GM23338 (cell line): ENCODE data around the gene ROR1. TPM values are rescaled to one million over a fixed set of nuclear protein-coding genes. Genes with fewer than 3 reads are reported as not detected.

Experiments used
- ATAC-seq: fragments of 200-7000 bp; cut with Tn5 transposase; 3 replicates; pipeline ENCODE4 v1.9.1; 2020
- DNase-seq: peaks from one replicate; pipeline ENCODE4 v3.0.0-alpha.2; 2015; ENCODE audit warnings: low spot score
- H2AFZ ChIP-seq: fragments of 200-600 bp; sonication (generic); 2 replicates; pipeline ENCODE4 v1.8.0; 2016; ENCODE audit warnings: antibody characterized with exemption, mild to moderate bottlenecking, moderate library complexity
- H3F3A ChIP-seq: fragments of 200-600 bp; sonication (generic); replicated peaks from 2 replicates; pipeline ENCODE4 v1.8.0; 2017; ENCODE audit warnings: antibody characterized with exemption, mixed run types, low read depth
- H3K27ac ChIP-seq: fragments of 200-600 bp; sonication (generic); 2 replicates; pipeline ENCODE4 v1.6.1; 2016; ENCODE audit warnings: low read depth
- H3K27me3 ChIP-seq: fragments of 200-600 bp; sonication (generic); 2 replicates; pipeline ENCODE4 v1.8.0; 2016; ENCODE audit warnings: mild to moderate bottlenecking, mixed run types, moderate library complexity; ENCODE audit not compliant: insufficient read depth
- H3K36me3 ChIP-seq: fragments of 200-600 bp; sonication (generic); 2 replicates; pipeline ENCODE4 v1.8.0; 2016; ENCODE audit warnings: mild to moderate bottlenecking; ENCODE audit not compliant: insufficient read depth
- H3K4me1 ChIP-seq: fragments of 200-600 bp; sonication (generic); 2 replicates; pipeline ENCODE4 v1.8.0; 2016; ENCODE audit warnings: mild to moderate bottlenecking, moderate library complexity; ENCODE audit not compliant: insufficient read depth
- H3K4me2 ChIP-seq: fragments of 200-600 bp; sonication (generic); 2 replicates; pipeline ENCODE4 v1.7.1; 2017; ENCODE audit warnings: mixed run types
- H3K4me3 ChIP-seq: fragments of 200-600 bp; sonication (generic); 2 replicates; pipeline ENCODE4 v1.6.1; 2016; ENCODE audit warnings: mixed run types
- H3K79me2 ChIP-seq: fragments of 200-600 bp; sonication (generic); replicated peaks from 2 replicates; pipeline ENCODE4 v1.8.0; 2017; ENCODE audit warnings: mild to moderate bottlenecking; ENCODE audit not compliant: insufficient read depth
- H3K9me2 ChIP-seq: fragments of 200-600 bp; sonication (generic); 2 replicates; pipeline ENCODE4 v1.8.0; 2017; ENCODE audit not compliant: insufficient read depth
- H4K20me1 ChIP-seq: fragments of 200-600 bp; sonication (generic); replicated peaks from 2 replicates; pipeline ENCODE4 v1.8.0; 2017; ENCODE audit warnings: mild to moderate bottlenecking; ENCODE audit not compliant: insufficient read depth
- H3K27ac Mint-ChIP-seq: 2 replicates; pipeline ENCODE4 v1.8.0; 2020; ENCODE audit warnings: inconsistent platforms, mild to moderate bottlenecking, moderate library complexity, mixed read lengths
- H3K27me3 Mint-ChIP-seq: 3 replicates; pipeline ENCODE4 v1.8.0; 2022; ENCODE audit warnings: low read depth, mild to moderate bottlenecking, moderate library complexity, mixed read lengths, inconsistent platforms; ENCODE audit not compliant: insufficient read depth, poor library complexity
- H3K36me3 Mint-ChIP-seq: 3 replicates; pipeline ENCODE4 v1.8.0; 2021; ENCODE audit warnings: low read depth, mild to moderate bottlenecking, inconsistent platforms, moderate library complexity, mixed read lengths
- H3K4me1 Mint-ChIP-seq: 3 replicates; pipeline ENCODE4 v1.8.0; 2020; ENCODE audit warnings: mild to moderate bottlenecking, inconsistent platforms, mixed read lengths
- H3K4me3 Mint-ChIP-seq: 3 replicates; pipeline ENCODE4 v1.8.0; 2021; ENCODE audit warnings: moderate library complexity, mild to moderate bottlenecking, inconsistent platforms, mixed read lengths
- H3K9me3 Mint-ChIP-seq: 3 replicates; pipeline ENCODE4 v1.8.0; 2020; ENCODE audit warnings: moderate library complexity, mild to moderate bottlenecking, inconsistent platforms, mixed read lengths
- CREB1 ChIP-seq: fragments of 250-450 bp; sonication (Bioruptor Pico); IDR thresholded peaks from 2 replicates; pipeline ENCODE4 v1.5.0; 2020; ENCODE audit warnings: low read depth, mild to moderate bottlenecking, moderate library complexity
- EZH2 ChIP-seq: fragments of 200-600 bp; sonication (generic); IDR thresholded peaks from one replicate; pipeline ENCODE4 v1.8.0; 2017; ENCODE audit warnings: antibody characterized with exemption, mild to moderate bottlenecking, low read depth; ENCODE audit not compliant: unreplicated experiment
- EZH2phosphoT487 ChIP-seq: fragments of 200-600 bp; sonication (generic); IDR thresholded peaks from one replicate; pipeline ENCODE4 v1.8.1; 2018; ENCODE audit warnings: antibody characterized with exemption; ENCODE audit not compliant: unreplicated experiment
- JUNB ChIP-seq: IDR thresholded peaks from one replicate; pipeline ENCODE4 v1.6.1; 2016; ENCODE audit warnings: antibody characterized with exemption; ENCODE audit not compliant: unreplicated experiment
- NANOG ChIP-seq: IDR thresholded peaks from 2 replicates; pipeline ENCODE4 v1.6.1; 2016; ENCODE audit warnings: antibody characterized with exemption, borderline replicate concordance
- POLR2AphosphoS5 ChIP-seq: IDR thresholded peaks from 2 replicates; pipeline ENCODE4 v1.6.1; 2016; ENCODE audit warnings: antibody characterized with exemption, low read depth
- STAT1 ChIP-seq: IDR thresholded peaks from one replicate; pipeline ENCODE4 v1.6.1; 2016; ENCODE audit warnings: antibody characterized with exemption; ENCODE audit not compliant: unreplicated experiment
- ZNF114 ChIP-seq: fragments of 250-450 bp; sonication (Bioruptor Pico); IDR thresholded peaks from 2 replicates; pipeline ENCODE4 v1.5.0; 2020; ENCODE audit warnings: mild to moderate bottlenecking, moderate library complexity
- ZNF331 ChIP-seq: fragments of 250-450 bp; sonication (Bioruptor Pico); IDR thresholded peaks from 2 replicates; pipeline ENCODE4 v1.5.0; 2020; ENCODE audit warnings: low read depth, mild to moderate bottlenecking, moderate library complexity
- polyA plus RNA-seq: library from polyadenylated mRNA; unstranded; fragments of >200 nt; fragmentation: Nextera tagmentation; extraction: Ambion mirVana; gene quantifications from 2 replicates; pipeline ENCODE4 v1.2.1, GENCODE V29; 2016
- total RNA-seq: library from RNA; depleted of rRNA; stranded (reverse); fragments of >200 nt; shearing (Covaris generic); gene quantifications from 2 replicates; pipeline ENCODE4 v1.2.3, GENCODE V29; 2014
- TF ChIP-seq, protein P1 (sequence below): IDR thresholded peaks from 2 replicates; pipeline ENCODE4 v1.6.1; 2016; ENCODE audit warnings: antibody characterized with exemption
- TF ChIP-seq, protein P2 (sequence below): IDR thresholded peaks from one replicate; pipeline ENCODE4 v1.6.1; 2018; ENCODE audit warnings: antibody characterized with exemption; ENCODE audit not compliant: unreplicated experiment
- TF ChIP-seq, protein P3 (sequence below): fragments of 250-450 bp; sonication (Bioruptor Pico); IDR thresholded peaks from 2 replicates; pipeline ENCODE4 v1.5.0; 2020; ENCODE audit warnings: mild to moderate bottlenecking, moderate library complexity
- TF ChIP-seq, protein P4 (sequence below), 2 experiments: fragments of 200-600 bp in 1 of 2; sonication (generic) in 1 of 2; conservative IDR thresholded peaks; 2 replicates each; pipeline versions ENCODE4 v1.5.1 to v1.6.1; 2016 to 2017; ENCODE audit warnings: antibody characterized with exemption in 2 of 2, low read depth in 2 of 2, mild to moderate bottlenecking in 2 of 2, moderate library complexity in 1 of 2

Gene ROR1
- total and polyA plus RNA-seq, 2 experiments from 2014 or later = 59.7 to 96.0 TPM

DNA sequence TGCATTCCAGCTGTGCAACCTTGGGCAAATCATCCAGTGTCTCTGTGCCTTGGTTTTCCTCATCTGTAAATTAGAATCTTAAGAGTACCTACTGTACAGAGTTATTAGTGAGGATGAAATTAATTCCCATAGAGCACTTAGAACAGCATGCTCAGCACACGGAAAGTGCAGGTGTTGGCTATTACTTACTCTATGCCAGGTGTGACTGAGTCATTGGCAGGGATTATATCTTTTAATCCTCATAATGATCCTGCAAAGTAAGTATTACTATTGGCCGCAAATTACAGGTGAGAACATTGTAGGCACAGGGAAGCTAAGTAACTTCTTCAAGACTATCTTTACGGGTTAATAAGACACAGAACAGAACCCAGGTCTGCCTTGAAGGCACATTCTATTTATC, 423.3 kb downstream of the ROR1 start:
- Histone ChIP-seq H3K79me2 (no peaks in the 10 kb centered on the region), H3K4me1 (no peaks in the 10 kb centered on the region), H3K9me2 (0 out of 2 replicates have a peak, but pooled peaks cover 5% of the 10 kb centered on the region), H3F3A (no peaks in the 10 kb centered on the region), H3K36me3 (no peaks in the 10 kb centered on the region), H3K27ac (no peak overlapping the region), H4K20me1 (no peaks in the 10 kb centered on the region), H3K27me3 (no peaks in the 10 kb centered on the region), H3K4me2 (no peak overlapping the region), H2AFZ (no peak overlapping the region), H3K4me3 (no peak overlapping the region)
- no peak for TF ChIP-seq NANOG
- no peak for TF ChIP-seq EZH2phosphoT487
- TF ChIP-seq ZNF331 = no peak
- no peak for TF ChIP-seq STAT1
- TF ChIP-seq EZH2 = no peak
- TF ChIP-seq, protein P1, sequence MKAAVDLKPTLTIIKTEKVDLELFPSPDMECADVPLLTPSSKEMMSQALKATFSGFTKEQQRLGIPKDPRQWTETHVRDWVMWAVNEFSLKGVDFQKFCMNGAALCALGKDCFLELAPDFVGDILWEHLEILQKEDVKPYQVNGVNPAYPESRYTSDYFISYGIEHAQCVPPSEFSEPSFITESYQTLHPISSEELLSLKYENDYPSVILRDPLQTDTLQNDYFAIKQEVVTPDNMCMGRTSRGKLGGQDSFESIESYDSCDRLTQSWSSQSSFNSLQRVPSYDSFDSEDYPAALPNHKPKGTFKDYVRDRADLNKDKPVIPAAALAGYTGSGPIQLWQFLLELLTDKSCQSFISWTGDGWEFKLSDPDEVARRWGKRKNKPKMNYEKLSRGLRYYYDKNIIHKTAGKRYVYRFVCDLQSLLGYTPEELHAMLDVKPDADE = no peak
- TF ChIP-seq, protein P2, sequence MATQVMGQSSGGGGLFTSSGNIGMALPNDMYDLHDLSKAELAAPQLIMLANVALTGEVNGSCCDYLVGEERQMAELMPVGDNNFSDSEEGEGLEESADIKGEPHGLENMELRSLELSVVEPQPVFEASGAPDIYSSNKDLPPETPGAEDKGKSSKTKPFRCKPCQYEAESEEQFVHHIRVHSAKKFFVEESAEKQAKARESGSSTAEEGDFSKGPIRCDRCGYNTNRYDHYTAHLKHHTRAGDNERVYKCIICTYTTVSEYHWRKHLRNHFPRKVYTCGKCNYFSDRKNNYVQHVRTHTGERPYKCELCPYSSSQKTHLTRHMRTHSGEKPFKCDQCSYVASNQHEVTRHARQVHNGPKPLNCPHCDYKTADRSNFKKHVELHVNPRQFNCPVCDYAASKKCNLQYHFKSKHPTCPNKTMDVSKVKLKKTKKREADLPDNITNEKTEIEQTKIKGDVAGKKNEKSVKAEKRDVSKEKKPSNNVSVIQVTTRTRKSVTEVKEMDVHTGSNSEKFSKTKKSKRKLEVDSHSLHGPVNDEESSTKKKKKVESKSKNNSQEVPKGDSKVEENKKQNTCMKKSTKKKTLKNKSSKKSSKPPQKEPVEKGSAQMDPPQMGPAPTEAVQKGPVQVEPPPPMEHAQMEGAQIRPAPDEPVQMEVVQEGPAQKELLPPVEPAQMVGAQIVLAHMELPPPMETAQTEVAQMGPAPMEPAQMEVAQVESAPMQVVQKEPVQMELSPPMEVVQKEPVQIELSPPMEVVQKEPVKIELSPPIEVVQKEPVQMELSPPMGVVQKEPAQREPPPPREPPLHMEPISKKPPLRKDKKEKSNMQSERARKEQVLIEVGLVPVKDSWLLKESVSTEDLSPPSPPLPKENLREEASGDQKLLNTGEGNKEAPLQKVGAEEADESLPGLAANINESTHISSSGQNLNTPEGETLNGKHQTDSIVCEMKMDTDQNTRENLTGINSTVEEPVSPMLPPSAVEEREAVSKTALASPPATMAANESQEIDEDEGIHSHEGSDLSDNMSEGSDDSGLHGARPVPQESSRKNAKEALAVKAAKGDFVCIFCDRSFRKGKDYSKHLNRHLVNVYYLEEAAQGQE = no peak
- no peak for TF ChIP-seq CREB1 (CRISPR knock-in tag)
- TF ChIP-seq JUNB = no peak
- TF ChIP-seq, protein P3, sequence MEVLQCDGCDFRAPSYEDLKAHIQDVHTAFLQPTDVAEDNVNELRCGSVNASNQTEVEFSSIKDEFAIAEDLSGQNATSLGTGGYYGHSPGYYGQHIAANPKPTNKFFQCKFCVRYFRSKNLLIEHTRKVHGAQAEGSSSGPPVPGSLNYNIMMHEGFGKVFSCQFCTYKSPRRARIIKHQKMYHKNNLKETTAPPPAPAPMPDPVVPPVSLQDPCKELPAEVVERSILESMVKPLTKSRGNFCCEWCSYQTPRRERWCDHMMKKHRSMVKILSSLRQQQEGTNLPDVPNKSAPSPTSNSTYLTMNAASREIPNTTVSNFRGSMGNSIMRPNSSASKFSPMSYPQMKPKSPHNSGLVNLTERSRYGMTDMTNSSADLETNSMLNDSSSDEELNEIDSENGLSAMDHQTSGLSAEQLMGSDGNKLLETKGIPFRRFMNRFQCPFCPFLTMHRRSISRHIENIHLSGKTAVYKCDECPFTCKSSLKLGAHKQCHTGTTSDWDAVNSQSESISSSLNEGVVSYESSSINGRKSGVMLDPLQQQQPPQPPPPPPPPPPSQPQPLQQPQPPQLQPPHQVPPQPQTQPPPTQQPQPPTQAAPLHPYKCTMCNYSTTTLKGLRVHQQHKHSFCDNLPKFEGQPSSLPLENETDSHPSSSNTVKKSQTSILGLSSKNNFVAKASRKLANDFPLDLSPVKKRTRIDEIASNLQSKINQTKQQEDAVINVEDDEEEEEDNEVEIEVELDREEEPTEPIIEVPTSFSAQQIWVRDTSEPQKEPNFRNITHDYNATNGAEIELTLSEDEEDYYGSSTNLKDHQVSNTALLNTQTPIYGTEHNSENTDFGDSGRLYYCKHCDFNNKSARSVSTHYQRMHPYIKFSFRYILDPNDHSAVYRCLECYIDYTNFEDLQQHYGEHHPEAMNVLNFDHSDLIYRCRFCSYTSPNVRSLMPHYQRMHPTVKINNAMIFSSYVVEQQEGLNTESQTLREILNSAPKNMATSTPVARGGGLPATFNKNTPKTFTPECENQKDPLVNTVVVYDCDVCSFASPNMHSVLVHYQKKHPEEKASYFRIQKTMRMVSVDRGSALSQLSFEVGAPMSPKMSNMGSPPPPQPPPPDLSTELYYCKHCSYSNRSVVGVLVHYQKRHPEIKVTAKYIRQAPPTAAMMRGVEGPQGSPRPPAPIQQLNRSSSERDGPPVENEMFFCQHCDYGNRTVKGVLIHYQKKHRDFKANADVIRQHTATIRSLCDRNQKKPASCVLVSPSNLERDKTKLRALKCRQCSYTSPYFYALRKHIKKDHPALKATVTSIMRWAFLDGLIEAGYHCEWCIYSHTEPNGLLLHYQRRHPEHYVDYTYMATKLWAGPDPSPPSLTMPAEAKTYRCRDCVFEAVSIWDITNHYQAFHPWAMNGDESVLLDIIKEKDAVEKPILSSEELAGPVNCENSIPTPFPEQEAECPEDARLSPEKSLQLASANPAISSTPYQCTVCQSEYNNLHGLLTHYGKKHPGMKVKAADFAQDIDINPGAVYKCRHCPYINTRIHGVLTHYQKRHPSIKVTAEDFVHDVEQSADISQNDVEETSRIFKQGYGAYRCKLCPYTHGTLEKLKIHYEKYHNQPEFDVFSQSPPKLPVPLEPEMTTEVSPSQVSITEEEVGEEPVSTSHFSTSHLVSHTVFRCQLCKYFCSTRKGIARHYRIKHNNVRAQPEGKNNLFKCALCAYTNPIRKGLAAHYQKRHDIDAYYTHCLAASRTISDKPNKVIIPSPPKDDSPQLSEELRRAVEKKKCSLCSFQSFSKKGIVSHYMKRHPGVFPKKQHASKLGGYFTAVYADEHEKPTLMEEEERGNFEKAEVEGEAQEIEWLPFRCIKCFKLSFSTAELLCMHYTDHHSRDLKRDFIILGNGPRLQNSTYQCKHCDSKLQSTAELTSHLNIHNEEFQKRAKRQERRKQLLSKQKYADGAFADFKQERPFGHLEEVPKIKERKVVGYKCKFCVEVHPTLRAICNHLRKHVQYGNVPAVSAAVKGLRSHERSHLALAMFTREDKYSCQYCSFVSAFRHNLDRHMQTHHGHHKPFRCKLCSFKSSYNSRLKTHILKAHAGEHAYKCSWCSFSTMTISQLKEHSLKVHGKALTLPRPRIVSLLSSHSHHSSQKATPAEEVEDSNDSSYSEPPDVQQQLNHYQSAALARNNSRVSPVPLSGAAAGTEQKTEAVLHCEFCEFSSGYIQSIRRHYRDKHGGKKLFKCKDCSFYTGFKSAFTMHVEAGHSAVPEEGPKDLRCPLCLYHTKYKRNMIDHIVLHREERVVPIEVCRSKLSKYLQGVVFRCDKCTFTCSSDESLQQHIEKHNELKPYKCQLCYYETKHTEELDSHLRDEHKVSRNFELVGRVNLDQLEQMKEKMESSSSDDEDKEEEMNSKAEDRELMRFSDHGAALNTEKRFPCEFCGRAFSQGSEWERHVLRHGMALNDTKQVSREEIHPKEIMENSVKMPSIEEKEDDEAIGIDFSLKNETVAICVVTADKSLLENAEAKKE (CRISPR knock-in tag) = no peak
- no peak for TF ChIP-seq ZNF114
- TF ChIP-seq, protein P4, sequence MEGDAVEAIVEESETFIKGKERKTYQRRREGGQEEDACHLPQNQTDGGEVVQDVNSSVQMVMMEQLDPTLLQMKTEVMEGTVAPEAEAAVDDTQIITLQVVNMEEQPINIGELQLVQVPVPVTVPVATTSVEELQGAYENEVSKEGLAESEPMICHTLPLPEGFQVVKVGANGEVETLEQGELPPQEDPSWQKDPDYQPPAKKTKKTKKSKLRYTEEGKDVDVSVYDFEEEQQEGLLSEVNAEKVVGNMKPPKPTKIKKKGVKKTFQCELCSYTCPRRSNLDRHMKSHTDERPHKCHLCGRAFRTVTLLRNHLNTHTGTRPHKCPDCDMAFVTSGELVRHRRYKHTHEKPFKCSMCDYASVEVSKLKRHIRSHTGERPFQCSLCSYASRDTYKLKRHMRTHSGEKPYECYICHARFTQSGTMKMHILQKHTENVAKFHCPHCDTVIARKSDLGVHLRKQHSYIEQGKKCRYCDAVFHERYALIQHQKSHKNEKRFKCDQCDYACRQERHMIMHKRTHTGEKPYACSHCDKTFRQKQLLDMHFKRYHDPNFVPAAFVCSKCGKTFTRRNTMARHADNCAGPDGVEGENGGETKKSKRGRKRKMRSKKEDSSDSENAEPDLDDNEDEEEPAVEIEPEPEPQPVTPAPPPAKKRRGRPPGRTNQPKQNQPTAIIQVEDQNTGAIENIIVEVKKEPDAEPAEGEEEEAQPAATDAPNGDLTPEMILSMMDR (conservative IDR thresholded peaks at IDR 0.05; ENCODE audit: low read depth in 2 of 2) = no peak
- TF ChIP-seq POLR2AphosphoS5 = no peak
- Mint-ChIP-seq H3K27me3 (no peaks in the 10 kb centered on the region), H3K36me3 (peaks cover 6% of the 10 kb centered on the region; the same call in 2 of the 3 replicates), H3K4me1 (peaks cover 16% of the 10 kb centered on the region), H3K4me3 (no peak overlapping the region), H3K9me3 (peaks cover 15% of the 10 kb centered on the region), H3K27ac (no peak overlapping the region)
- ATAC-seq = no peak
- no peak for DNase-seq
